ENCODE measurements around the gene ZIM2.

ZIM2 gene

DNA sequence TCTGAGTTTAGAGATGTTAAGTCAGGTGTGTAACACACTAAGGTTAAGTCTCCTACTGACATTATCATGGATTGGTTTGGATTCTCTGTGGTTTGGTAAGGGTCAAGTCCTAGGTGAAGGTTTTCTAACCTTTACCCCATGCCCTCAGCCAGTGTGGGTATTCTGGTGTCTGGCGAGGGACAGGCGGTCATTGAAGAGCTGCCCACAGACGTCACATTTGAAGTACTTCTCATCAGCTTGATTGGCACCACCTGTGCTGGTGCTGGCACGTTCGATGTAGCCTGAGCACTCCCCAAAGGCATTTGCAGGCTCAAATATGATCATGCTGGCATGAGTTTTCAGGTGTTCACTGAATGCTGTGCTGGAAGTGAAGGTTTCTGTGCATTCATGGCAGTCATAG, 27.0 kb downstream of the ZIM2 start:
- DNase-seq (ENCODE audit: extremely low spot score, insufficient read length, low read depth) (no peak), FAIRE-seq (no peak)

GRCh38 chr19:56811480-56811879, 29.0 kb downstream of the ZIM2 start:
- DNase-seq (ENCODE audit: extremely low spot score, insufficient read length, low read depth) (no peak), FAIRE-seq (no peak)

DNA sequence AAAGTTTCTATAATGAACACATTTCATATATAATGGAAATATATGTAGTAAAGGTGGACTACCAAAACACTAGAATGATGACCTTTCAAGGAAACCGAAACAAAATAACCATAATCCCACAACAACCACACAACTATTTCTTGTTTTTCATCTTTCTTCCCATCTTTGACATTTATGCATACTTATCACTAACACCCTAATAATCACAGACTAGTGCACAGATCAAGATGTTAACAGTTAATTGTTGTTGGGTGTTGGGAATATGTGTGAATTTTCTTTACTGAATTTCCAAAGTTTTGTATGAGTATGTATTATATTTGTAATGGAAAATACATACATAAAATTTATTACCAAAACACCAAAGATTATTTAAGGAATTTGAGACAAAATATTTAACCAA, 30.3 kb downstream of the ZIM2 start:
- DNase-seq (ENCODE audit: extremely low spot score, insufficient read length, low read depth), result no peak
- no peak for FAIRE-seq

DNA sequence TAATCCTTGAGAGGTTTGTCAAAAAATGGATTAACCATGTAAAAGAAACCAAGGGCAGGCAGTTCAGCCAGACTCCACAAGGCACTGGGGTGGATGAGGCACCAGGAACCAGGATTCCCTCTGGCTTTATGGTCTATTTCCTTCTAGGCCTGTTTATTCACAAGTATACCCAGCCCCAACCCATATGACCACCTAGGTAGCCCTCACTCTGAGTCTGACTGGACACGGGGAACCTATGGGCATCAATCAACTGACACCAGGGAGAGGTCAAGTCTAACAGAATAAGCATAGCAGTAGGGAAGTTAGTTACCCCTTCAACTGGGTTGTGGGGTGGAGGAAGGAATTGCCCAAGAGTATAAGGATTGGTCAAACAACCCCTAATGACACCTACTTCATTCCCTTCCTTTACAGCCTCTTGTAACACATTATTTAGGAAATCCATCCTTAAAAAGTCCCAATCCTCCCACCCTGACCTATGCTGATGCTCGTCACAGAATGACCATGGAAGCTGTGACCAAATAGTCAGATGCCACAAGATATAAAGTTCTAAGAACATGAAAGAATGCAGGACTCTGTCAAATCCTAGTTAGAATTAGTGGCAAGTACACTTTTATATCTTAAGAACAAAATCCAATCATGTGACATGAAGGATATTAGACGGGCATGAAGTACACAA, 31.7 kb downstream of the ZIM2 start:
- DNase-seq (ENCODE audit: extremely low spot score, insufficient read length, low read depth), result no peak
- FAIRE-seq, result no peak

DNA sequence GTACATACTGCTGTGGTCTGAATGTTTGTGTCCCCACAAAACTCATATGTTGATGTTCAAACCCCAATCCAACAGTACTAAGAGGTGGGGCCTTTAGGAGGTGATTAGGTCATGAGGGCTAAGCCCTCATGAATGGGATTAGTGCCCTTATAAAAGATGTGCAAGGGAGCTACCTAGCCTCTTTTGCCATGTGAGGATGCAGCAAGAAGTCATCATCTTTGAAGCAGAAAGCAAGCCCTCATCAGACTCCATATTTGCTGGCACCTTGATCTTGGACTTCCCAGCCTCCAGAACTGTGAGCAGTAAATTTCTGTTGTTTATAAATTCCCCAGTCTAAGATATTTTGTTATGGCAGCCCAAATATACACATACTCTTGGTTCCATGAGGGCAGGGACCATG, 33.9 kb downstream of the ZIM2 start:
- no peak for DNase-seq (ENCODE audit: extremely low spot score, insufficient read length, low read depth)
- no peak for FAIRE-seq

DNA sequence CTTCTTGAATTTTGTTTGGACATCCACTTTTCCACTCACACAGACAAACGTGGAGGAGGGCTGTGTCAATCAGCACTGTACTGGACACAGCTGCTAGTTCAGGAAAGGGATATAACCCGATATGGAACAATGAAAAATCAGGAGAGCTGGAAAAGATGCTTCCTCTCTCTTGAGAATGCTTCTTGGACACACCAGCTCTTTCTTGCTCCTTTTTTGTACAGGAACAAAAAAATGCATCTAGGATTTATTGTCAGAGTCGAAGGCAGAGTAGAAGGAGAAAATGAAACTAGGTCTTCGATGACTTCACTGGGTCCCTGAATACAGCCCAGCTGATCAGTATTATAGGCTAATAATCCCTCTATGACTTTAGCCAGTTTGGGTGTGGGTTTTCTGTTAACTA, 62.2 kb downstream of the ZIM2 start:
- no peak for FAIRE-seq
- DNase-seq (ENCODE audit: extremely low spot score, insufficient read length, low read depth), result no peak

DNA sequence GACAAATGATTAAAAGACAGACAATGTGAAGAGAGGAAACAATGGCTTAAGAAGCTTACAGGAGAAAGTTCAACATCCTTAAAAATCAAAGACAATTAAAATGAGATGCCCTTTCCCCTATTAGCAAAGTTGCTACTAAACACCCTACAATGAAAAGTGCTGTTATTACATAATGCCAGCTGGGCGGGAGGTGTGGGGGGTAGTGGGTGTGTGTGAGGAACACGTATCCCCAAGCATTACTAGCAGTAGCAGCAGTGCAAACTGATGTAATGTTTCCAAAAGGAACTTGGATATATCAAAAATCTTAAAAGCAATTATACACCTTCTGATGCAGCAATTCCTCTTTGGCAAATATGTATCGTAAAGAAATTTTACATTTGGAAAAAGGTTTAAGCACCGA, 70.9 kb downstream of the ZIM2 start:
- DNase-seq (ENCODE audit: extremely low spot score, insufficient read length, low read depth) (no peak), FAIRE-seq (no peak)

- DNase-seq (ENCODE audit: extremely low spot score, insufficient read length, low read depth) (no peak), FAIRE-seq (no peak)
These were observed 75.4 kb downstream of the ZIM2 start for GRCh38 chr19:56765137-56765536.

GRCh38 chr19:56764196-56764695, 76.3 kb downstream of the ZIM2 start:
- FAIRE-seq, result no peak

DNA sequence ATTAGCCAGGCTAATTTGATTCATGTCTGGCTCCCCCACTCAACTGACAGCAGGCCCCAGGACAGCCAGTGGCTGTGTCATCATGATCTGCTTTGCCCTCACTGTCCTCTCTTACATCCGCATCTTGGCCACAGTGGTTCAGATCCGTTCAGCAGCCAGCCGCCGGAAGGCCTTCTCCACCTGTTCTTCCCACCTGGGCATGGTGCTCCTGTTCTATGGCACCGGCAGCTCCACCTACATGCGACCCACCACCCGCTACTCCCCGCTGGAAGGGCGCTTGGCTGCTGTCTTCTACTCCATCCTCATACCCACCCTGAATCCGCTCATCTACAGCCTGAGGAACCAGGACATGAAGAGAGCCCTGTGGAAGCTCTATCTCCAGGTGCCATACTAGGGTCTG, 79.7 kb downstream of the ZIM2 start:
- no peak for DNase-seq (ENCODE audit: extremely low spot score, insufficient read length, low read depth)
- no peak for FAIRE-seq

More at GRCh38 chr19:56764196-56764695, 76.3 kb downstream of the ZIM2 start:
- DNase-seq (ENCODE audit: extremely low spot score, insufficient read length, low read depth), result no peak

GRCh38 chr19:56759531-56759930, 81.0 kb downstream of the ZIM2 start:
- FAIRE-seq (no peak), DNase-seq (ENCODE audit: extremely low spot score, insufficient read length, low read depth) (no peak)

DNA sequence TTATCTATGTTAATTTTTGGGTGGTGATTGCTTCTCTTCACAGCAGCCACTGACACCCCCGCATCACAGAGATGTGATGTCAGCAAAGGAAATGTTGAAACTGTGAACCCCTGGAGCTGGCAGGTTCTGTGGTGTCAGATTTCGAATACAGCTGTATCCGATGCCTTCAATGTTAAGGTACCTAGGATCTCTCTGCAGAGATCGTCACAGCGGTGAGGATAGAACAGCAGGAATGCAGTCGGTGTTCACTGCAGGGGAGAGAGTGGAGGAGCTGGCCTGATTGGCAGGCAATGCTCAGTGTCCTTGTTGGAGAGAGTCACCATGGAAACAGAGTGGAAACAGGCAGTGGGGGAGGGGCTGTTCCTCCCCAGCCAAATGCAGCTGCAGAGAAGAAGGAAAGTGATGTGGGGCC, 89.4 kb downstream of the ZIM2 start:
- FAIRE-seq, result no peak

GRCh38 chr19:56750658-56751057, 89.9 kb downstream of the ZIM2 start:
- no peak for FAIRE-seq
- no peak for DNase-seq (ENCODE audit: extremely low spot score, insufficient read length, low read depth)

More for the DNA sequence above, 89.4 kb downstream of the ZIM2 start:
- no peak for DNase-seq (ENCODE audit: extremely low spot score, insufficient read length, low read depth)

- DNase-seq (ENCODE audit: extremely low spot score, insufficient read length, low read depth) (no peak), FAIRE-seq (no peak)
These were observed 92.1 kb downstream of the ZIM2 start for GRCh38 chr19:56748378-56748777.

DNA sequence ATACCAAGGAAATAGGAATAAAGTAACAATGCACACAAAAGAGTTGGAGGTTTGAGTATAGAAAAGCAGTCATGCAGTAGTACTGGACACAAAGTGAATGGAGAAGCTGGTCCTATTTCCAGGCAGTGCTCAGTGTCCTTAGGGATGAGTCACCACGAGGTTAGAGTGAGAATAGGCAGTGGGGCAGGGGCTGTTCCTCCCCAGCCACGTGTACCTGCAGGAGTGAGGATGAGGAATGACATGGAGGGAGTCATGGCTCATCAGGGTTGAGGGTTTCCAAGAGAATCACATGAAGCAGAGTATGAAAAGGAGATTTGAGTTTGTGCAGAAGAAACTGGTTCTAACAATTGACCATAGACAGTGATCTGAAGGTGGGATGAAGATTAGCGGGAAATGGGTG, 94.2 kb downstream of the ZIM2 start:
- no peak for FAIRE-seq
- DNase-seq (ENCODE audit: extremely low spot score, insufficient read length, low read depth), result no peak

- DNase-seq (ENCODE audit: extremely low spot score, insufficient read length, low read depth) (no peak), FAIRE-seq (no peak)
These were observed 100.0 kb downstream of the ZIM2 start for GRCh38 chr19:56740501-56740900.

DNA sequence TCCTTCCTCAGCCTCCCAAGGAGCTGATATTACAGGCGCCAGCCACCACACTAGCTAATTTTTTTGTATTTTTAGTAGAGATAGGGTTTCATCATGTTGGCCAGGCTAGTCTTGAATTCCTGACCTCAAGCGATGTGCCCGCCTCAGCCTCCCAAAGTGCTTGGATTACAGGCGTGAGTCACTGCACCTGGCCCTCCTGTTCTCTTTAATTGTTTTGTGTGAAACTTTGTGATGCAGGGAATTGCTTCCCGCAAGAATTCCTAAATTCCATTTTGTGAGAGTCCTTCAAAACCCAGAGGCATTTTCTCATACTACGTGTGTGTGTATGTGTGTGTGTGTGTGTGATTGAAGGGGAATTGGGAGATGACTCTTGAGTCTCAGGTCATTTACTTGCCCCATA, 104.0 kb downstream of the ZIM2 start:
- FAIRE-seq (no peak), DNase-seq (ENCODE audit: extremely low spot score, insufficient read length, low read depth) (no peak)

- FAIRE-seq (no peak), DNase-seq (ENCODE audit: extremely low spot score, insufficient read length, low read depth) (no peak)
These were observed 107.5 kb downstream of the ZIM2 start for GRCh38 chr19:56732976-56733375.

DNA sequence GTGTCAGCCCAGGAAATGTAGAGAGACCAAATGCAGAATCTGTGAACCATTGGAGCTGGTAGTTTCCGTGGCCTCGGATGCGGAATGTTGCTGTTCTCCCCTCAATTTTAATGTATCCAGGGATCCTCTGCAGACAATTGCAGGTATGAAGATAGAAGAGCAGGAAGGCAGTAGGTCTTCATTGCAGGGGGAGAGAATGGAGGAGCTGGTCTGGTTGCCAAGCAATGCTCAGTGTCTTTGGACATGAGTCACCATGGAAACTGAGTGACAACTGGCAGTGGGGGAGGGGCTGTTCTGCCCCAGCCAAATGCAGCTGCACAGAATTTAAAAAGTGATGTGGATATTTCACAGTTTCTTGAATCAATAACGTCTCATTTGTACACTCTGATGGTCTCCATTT, 112.8 kb downstream of the ZIM2 start:
- FAIRE-seq (no peak), DNase-seq (ENCODE audit: extremely low spot score, insufficient read length, low read depth) (no peak)

- FAIRE-seq, result no peak
- DNase-seq (ENCODE audit: extremely low spot score, insufficient read length, low read depth), result no peak
These were observed 114.6 kb downstream of the ZIM2 start for GRCh38 chr19:56725829-56726424.
